Panc1 (cell line): ENCODE measurements around the gene GALNT14.

Source experiments
- CTCF ChIP-seq: fragments of 450-650 bp; IDR thresholded peaks from 2 replicates; pipeline ENCODE4 v1.5.1; 2017; ENCODE audit warnings: mild to moderate bottlenecking
- POLR2AphosphoS5 ChIP-seq: IDR thresholded peaks from 2 replicates; pipeline ENCODE4 v1.6.1; 2012; ENCODE audit warnings: mild to moderate bottlenecking, low read depth, low read length, moderate library complexity
- REST ChIP-seq, 2 experiments: IDR thresholded peaks; 2 replicates each; pipeline ENCODE4 v1.6.1; 2011 to 2012; ENCODE audit warnings: low read depth in 2 of 2, control low read depth in 1 of 2, low read length in 1 of 2, mild to moderate bottlenecking in 1 of 2, moderate library complexity in 1 of 2; ENCODE audit not compliant: insufficient read depth in 1 of 2
- SIN3A ChIP-seq: IDR thresholded peaks from 2 replicates; pipeline ENCODE4 v1.6.1; 2012; ENCODE audit warnings: low read depth, mild to moderate bottlenecking, low read length, moderate library complexity, borderline replicate concordance; ENCODE audit not compliant: insufficient read depth
- TCF7L2 ChIP-seq: IDR thresholded peaks from 2 replicates; pipeline ENCODE4 v1.6.1; 2011; ENCODE audit warnings: mild to moderate bottlenecking, low read depth, low read length, inconsistent platforms

- no peak for TF ChIP-seq REST (IDR thresholded peaks at IDR 0.05; ENCODE audit: insufficient read depth in 1 of 2, low read depth in 2 of 2, low read length in 1 of 2)
- peak; percentile 79 for TF ChIP-seq CTCF
- TF ChIP-seq POLR2AphosphoS5 = no peak
- no peak for TF ChIP-seq SIN3A
- TF ChIP-seq TCF7L2 = no peak
These were observed 276.1 kb downstream of the GALNT14 start for GRCh38 chr2:30862054-30862651.
